ENCODE results near the gene EEF1G. TPM values are rescaled to one million over a fixed set of nuclear protein-coding genes. Genes with fewer than 3 reads are reported as not detected.

The EEF1G gene
- total and polyA plus RNA-seq, 2 of the 13 experiments (the other 11 are each of a cell fraction or from before 2014, with no cell fraction given), result 1,787 to 2,144 TPM

DNA sequence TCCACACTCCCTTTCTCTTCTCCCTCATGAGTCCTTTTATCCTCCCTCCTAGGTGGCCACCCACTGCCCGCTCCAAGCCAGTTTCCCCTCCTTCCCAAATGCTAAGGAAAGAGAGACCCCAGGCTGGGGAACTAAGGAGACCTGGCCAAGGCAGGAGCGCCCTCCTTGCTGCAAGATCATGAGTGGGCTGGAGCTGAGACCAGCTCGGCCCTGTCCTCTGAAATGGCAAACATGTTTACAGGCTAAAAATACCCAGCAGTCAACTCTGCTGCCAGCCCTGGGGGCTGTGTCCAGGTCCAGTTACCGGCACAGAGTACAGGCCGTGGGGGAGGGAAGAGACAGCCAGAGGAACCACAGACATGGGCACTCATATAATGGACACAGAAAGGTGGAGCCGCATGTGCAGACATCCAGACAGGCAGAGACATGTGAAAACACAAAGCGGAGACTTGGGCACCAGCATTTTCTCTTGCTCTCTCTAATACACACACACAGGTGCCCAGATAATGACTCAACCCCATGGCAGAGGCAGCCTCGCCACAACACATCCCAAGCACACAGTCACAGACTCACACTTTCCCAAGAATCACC lies 25.9 kb downstream of the EEF1G start (continued):
- TF ChIP-seq, protein P1, sequence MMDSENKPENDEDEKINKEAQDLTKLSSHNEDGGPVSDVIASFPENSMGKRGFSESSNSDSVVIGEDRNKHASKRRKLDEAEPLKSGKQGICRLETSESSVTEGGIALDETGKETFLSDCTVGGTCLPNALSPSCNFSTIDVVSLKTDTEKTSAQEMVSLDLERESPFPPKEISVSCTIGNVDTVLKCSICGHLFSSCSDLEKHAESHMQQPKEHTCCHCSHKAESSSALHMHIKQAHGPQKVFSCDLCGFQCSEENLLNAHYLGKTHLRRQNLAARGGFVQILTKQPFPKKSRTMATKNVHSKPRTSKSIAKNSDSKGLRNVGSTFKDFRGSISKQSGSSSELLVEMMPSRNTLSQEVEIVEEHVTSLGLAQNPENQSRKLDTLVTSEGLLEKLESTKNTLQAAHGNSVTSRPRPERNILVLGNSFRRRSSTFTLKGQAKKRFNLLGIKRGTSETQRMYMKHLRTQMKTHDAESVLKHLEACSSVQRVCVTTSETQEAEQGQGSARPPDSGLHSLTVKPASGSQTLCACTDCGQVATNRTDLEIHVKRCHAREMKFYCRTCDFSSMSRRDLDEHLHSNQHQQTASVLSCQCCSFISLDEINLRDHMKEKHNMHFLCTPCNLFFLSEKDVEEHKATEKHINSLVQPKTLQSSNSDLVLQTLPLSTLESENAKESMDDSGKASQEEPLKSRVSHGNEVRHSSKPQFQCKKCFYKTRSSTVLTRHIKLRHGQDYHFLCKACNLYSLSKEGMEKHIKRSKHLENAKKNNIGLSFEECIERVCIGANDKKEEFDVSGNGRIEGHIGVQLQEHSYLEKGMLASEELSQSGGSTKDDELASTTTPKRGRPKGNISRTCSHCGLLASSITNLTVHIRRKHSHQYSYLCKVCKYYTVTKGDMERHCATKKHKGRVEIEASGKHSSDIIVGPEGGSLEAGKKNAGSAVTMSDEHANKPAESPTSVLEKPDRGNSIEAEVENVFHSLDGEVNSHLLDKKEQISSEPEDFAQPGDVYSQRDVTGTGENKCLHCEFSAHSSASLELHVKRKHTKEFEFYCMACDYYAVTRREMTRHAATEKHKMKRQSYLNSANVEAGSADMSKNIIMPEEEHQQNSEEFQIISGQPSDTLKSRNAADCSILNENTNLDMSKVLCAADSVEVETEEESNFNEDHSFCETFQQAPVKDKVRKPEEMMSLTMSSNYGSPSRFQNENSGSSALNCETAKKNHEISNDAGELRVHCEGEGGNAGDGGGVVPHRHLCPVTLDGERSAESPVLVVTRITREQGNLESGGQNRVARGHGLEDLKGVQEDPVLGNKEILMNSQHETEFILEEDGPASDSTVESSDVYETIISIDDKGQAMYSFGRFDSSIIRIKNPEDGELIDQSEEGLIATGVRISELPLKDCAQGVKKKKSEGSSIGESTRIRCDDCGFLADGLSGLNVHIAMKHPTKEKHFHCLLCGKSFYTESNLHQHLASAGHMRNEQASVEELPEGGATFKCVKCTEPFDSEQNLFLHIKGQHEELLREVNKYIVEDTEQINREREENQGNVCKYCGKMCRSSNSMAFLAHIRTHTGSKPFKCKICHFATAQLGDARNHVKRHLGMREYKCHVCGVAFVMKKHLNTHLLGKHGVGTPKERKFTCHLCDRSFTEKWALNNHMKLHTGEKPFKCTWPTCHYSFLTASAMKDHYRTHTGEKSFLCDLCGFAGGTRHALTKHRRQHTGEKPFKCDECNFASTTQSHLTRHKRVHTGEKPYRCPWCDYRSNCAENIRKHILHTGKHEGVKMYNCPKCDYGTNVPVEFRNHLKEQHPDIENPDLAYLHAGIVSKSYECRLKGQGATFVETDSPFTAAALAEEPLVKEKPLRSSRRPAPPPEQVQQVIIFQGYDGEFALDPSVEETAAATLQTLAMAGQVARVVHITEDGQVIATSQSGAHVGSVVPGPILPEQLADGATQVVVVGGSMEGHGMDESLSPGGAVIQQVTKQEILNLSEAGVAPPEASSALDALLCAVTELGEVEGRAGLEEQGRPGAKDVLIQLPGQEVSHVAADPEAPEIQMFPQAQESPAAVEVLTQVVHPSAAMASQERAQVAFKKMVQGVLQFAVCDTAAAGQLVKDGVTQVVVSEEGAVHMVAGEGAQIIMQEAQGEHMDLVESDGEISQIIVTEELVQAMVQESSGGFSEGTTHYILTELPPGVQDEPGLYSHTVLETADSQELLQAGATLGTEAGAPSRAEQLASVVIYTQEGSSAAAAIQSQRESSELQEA (CRISPR knock-in tag; IDR thresholded peaks at IDR 0.05; ENCODE audit: not compliant biosample characterization), result no peak
- no peak for TF ChIP-seq ATF7-NPFF (CRISPR knock-in tag; IDR thresholded peaks at IDR 0.05; ENCODE audit: low read depth)
- TF ChIP-seq ZSCAN12 (CRISPR knock-in tag; IDR thresholded peaks at IDR 0.05), result no peak
- TF ChIP-seq TEAD3 (CRISPR knock-in tag; optimal IDR thresholded peaks at IDR 0.05; ENCODE audit: borderline replicate concordance), result peak; percentile 42
- TF ChIP-seq SYNCRIP (IDR thresholded peaks at IDR 0.05; ENCODE audit: insufficient read depth, low read depth, low read length), result no peak
- no peak for TF ChIP-seq HNRNPUL1 (IDR thresholded peaks at IDR 0.05; ENCODE audit: low read depth, low read length)
- TF ChIP-seq, protein P2, sequence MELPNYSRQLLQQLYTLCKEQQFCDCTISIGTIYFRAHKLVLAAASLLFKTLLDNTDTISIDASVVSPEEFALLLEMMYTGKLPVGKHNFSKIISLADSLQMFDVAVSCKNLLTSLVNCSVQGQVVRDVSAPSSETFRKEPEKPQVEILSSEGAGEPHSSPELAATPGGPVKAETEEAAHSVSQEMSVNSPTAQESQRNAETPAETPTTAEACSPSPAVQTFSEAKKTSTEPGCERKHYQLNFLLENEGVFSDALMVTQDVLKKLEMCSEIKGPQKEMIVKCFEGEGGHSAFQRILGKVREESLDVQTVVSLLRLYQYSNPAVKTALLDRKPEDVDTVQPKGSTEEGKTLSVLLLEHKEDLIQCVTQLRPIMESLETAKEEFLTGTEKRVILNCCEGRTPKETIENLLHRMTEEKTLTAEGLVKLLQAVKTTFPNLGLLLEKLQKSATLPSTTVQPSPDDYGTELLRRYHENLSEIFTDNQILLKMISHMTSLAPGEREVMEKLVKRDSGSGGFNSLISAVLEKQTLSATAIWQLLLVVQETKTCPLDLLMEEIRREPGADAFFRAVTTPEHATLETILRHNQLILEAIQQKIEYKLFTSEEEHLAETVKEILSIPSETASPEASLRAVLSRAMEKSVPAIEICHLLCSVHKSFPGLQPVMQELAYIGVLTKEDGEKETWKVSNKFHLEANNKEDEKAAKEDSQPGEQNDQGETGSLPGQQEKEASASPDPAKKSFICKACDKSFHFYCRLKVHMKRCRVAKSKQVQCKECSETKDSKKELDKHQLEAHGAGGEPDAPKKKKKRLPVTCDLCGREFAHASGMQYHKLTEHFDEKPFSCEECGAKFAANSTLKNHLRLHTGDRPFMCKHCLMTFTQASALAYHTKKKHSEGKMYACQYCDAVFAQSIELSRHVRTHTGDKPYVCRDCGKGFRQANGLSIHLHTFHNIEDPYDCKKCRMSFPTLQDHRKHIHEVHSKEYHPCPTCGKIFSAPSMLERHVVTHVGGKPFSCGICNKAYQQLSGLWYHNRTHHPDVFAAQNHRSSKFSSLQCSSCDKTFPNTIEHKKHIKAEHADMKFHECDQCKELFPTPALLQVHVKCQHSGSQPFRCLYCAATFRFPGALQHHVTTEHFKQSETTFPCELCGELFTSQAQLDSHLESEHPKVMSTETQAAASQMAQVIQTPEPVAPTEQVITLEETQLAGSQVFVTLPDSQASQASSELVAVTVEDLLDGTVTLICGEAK (IDR thresholded peaks at IDR 0.05), result no peak
- TF ChIP-seq, protein P2 (CRISPR knock-in tag; IDR thresholded peaks at IDR 0.05), result peak; percentile 75
- peak; percentile 60; the same call in 1 of the 2 replicates for TF ChIP-seq ZNF343 (CRISPR knock-in tag; IDR thresholded peaks at IDR 0.05)
- TF ChIP-seq ZNF776 (CRISPR knock-in tag; IDR thresholded peaks at IDR 0.05), result no peak
- TF ChIP-seq, protein P3, sequence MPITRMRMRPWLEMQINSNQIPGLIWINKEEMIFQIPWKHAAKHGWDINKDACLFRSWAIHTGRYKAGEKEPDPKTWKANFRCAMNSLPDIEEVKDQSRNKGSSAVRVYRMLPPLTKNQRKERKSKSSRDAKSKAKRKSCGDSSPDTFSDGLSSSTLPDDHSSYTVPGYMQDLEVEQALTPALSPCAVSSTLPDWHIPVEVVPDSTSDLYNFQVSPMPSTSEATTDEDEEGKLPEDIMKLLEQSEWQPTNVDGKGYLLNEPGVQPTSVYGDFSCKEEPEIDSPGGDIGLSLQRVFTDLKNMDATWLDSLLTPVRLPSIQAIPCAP (CRISPR knock-in tag; IDR thresholded peaks at IDR 0.05; ENCODE audit: low read depth), result no peak

All from HepG2 (cell line).